ENCODE results near the gene CCDC28A.

CCDC28A gene

GRCh38 chr6:138752017-138752416 lies 21.6 kb upstream of the CCDC28A start:
- no peaks in the 10 kb centered on the region for H3K9me3 ChIP-seq (ENCODE audit: control insufficient read depth, insufficient read depth, low read depth, low read length)
- POLR2A ChIA-PET = no interaction called here
- no peaks in the 10 kb centered on the region for H3K4me1 ChIP-seq (ENCODE audit: control insufficient read depth, insufficient read depth, low read length)
- no peak overlapping the region for H3K4me3 ChIP-seq (ENCODE audit: low read depth, low read length)
- H3K27ac ChIP-seq (ENCODE audit: extremely low read depth, low read depth, low read length) = no peak overlapping the region
- CTCF ChIA-PET = interaction anchor here (1.0 kb wide), 1 partner anchor 14 kb away, joined by 3 read pairs; no protein-coding TSS in a partner anchor
- peaks cover 0 to 9% of the 10 kb centered on the region in 2 experiments; a peak in 1 of 3 replicates for H3K36me3 ChIP-seq (ENCODE audit: control insufficient read depth in 2 of 2, insufficient read depth in 1 of 2, low read length in 2 of 2)
- TF ChIP-seq ZNF138 (tag by site-specific recombination; IDR thresholded peaks at IDR 0.05; ENCODE audit: borderline replicate concordance) (no peak), ZFP69B (tag by site-specific recombination; IDR thresholded peaks at IDR 0.05) (no peak), ZNF473 (tag by site-specific recombination; IDR thresholded peaks at IDR 0.05) (no peak), ZNF610 (tag by site-specific recombination; IDR thresholded peaks at IDR 0.05; ENCODE audit: borderline replicate concordance) (no peak), ZNF169 (tag by site-specific recombination; IDR thresholded peaks at IDR 0.05) (no peak), ZNF146 (tag by site-specific recombination; IDR thresholded peaks at IDR 0.05) (no peak), ZNF548 (tag by site-specific recombination; IDR thresholded peaks at IDR 0.05) (no peak), ZSCAN23 (tag by site-specific recombination; IDR thresholded peaks at IDR 0.05) (no peak), YY2 (tag by site-specific recombination; IDR thresholded peaks at IDR 0.05) (no peak), TRIM28 (IDR thresholded peaks at IDR 0.05; ENCODE audit: borderline replicate concordance, low read length) (no peak), ZNF350 (tag by site-specific recombination; IDR thresholded peaks at IDR 0.05) (no peak), SP2 (tag by site-specific recombination; IDR thresholded peaks at IDR 0.05) (no peak)
- TF ChIP-seq, protein P1, sequence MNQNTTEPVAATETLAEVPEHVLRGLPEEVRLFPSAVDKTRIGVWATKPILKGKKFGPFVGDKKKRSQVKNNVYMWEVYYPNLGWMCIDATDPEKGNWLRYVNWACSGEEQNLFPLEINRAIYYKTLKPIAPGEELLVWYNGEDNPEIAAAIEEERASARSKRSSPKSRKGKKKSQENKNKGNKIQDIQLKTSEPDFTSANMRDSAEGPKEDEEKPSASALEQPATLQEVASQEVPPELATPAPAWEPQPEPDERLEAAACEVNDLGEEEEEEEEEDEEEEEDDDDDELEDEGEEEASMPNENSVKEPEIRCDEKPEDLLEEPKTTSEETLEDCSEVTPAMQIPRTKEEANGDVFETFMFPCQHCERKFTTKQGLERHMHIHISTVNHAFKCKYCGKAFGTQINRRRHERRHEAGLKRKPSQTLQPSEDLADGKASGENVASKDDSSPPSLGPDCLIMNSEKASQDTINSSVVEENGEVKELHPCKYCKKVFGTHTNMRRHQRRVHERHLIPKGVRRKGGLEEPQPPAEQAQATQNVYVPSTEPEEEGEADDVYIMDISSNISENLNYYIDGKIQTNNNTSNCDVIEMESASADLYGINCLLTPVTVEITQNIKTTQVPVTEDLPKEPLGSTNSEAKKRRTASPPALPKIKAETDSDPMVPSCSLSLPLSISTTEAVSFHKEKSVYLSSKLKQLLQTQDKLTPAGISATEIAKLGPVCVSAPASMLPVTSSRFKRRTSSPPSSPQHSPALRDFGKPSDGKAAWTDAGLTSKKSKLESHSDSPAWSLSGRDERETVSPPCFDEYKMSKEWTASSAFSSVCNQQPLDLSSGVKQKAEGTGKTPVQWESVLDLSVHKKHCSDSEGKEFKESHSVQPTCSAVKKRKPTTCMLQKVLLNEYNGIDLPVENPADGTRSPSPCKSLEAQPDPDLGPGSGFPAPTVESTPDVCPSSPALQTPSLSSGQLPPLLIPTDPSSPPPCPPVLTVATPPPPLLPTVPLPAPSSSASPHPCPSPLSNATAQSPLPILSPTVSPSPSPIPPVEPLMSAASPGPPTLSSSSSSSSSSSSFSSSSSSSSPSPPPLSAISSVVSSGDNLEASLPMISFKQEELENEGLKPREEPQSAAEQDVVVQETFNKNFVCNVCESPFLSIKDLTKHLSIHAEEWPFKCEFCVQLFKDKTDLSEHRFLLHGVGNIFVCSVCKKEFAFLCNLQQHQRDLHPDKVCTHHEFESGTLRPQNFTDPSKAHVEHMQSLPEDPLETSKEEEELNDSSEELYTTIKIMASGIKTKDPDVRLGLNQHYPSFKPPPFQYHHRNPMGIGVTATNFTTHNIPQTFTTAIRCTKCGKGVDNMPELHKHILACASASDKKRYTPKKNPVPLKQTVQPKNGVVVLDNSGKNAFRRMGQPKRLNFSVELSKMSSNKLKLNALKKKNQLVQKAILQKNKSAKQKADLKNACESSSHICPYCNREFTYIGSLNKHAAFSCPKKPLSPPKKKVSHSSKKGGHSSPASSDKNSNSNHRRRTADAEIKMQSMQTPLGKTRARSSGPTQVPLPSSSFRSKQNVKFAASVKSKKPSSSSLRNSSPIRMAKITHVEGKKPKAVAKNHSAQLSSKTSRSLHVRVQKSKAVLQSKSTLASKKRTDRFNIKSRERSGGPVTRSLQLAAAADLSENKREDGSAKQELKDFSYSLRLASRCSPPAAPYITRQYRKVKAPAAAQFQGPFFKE (tag by site-specific recombination; IDR thresholded peaks at IDR 0.05; ENCODE audit: borderline replicate concordance) = no peak

DNA sequence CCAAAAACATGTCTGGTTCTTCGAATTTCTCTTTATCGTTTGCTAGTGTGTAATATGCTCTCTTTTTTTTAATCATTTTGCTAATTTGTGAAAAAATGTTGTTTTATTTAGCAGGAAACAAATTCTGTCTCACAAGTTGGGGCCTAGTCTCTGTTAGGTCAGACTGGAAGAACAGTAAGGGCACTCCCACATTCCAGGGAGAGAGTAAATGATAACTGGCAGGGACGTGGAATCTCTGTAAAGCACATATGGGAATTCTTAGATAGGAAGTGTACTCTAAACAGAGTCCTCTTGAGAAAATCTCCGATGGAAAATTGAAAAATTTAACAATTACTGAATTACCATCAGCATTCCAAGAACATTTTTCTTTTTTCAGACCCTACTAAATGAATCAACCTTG lies 16.4 kb upstream of the CCDC28A start:
- Histone ChIP-seq H3K4me3 (ENCODE audit: low read depth, low read length) (no peak overlapping the region), H3K36me3 (ENCODE audit: control insufficient read depth in 2 of 2, insufficient read depth in 1 of 2, low read length in 2 of 2) (peaks cover 0 to 5% of the 10 kb centered on the region in 2 experiments; a peak in 1 of 3 replicates), H3K27ac (ENCODE audit: extremely low read depth, low read depth, low read length) (no peak overlapping the region), H3K4me1 (ENCODE audit: control insufficient read depth, insufficient read depth, low read length) (no peaks in the 10 kb centered on the region), H3K9me3 (ENCODE audit: control insufficient read depth, insufficient read depth, low read depth, low read length) (no peaks in the 10 kb centered on the region)
- TF ChIP-seq ZNF580 (tag by site-specific recombination; IDR thresholded peaks at IDR 0.05) = no peak
- ChIA-PET CTCF (interaction anchor here (1.0 kb wide), 1 partner anchor 7 kb away, joined by 3 read pairs; no protein-coding TSS in a partner anchor), POLR2A (no interaction called here)

DNA sequence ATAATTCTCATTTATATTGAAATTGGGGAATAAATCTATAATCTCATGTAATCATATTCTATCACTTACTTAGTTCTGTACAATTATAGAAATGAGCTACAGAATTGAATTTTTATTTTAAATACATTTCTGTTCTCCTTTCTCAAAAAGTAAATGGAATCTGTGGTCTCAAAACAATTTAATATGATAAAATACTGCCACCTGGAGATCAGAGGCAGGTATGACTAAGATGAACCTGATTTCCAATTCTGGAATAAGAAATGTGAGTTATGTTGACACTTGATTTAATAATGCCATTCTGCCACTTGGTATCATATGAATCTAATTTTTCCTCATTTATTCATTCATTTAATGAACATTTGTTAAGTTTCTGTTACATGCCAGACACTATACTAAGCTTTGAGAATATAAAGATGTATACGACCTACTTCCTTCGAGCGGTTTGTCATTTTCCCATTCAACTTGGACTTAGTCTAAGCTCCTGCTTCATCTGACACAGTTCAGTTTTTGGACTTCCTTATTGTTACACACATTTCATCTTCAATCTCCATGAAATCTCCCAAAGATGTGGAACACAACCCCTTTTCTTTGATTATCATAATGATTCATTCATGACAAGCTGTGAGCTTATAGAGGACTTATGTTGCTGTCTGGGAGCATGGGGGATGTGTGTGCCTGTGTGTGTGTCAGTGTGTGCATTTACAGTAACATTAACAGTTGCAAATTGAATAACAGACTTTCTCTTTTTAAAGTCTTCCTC lies 7.5 kb upstream of the CCDC28A start:
- H3K9me3 ChIP-seq (ENCODE audit: control insufficient read depth, insufficient read depth, low read depth, low read length) = no peaks in the 10 kb centered on the region
- H3K4me3 ChIP-seq (ENCODE audit: low read depth, low read length) = no peak overlapping the region
- ChIA-PET CTCF (interaction anchor here (0.6 to 12.8 kb wide), 55 partner anchors 10 to 665 kb away, joined by 3 to 157 read pairs (median 3); no protein-coding TSS in a partner anchor), POLR2A (interaction anchor here (1.1 kb wide), 1 partner anchor 74 kb away, joined by 3 read pairs; no protein-coding TSS in a partner anchor)
- H3K36me3 ChIP-seq (ENCODE audit: control insufficient read depth in 2 of 2, insufficient read depth in 1 of 2, low read length in 2 of 2) = peaks cover 0 to 18% of the 10 kb centered on the region in 2 experiments; a peak in 1 of 3 replicates
- H3K27ac ChIP-seq (ENCODE audit: extremely low read depth, low read depth, low read length) = no peak overlapping the region
- TF ChIP-seq ZSCAN4 (tag by site-specific recombination; IDR thresholded peaks at IDR 0.05) = peak; percentile 82
- no peak for TF ChIP-seq ZNF433 (tag by site-specific recombination; IDR thresholded peaks at IDR 0.05; ENCODE audit: low read depth)
- TF ChIP-seq ZNF654 (tag by site-specific recombination; IDR thresholded peaks at IDR 0.05; ENCODE audit: low read depth) = peak; percentile 75
- no peaks in the 10 kb centered on the region for H3K4me1 ChIP-seq (ENCODE audit: control insufficient read depth, insufficient read depth, low read length)
